SK-N-SH (cell line): ENCODE data around the gene MME.

Experiments used
- CTCF ChIP-seq: fragments of 200-600 bp; sonication (generic); IDR thresholded peaks from 2 replicates; pipeline ENCODE4 v1.6.1; 2017; ENCODE audit warnings: antibody characterized with exemption, mild to moderate bottlenecking, moderate library complexity
- ELF1 ChIP-seq: IDR thresholded peaks from 2 replicates; pipeline ENCODE4 v1.4.0; 2012
- MAX ChIP-seq: IDR thresholded peaks from 2 replicates; pipeline ENCODE4 v1.4.0; 2012; ENCODE audit warnings: low read depth
- MXI1 ChIP-seq: IDR thresholded peaks from 2 replicates; pipeline ENCODE4 v1.6.1; 2012; ENCODE audit warnings: mild to moderate bottlenecking, low read depth, low read length, improper control_type of control experiment
- POLR2AphosphoS5 ChIP-seq: IDR thresholded peaks from 2 replicates; pipeline ENCODE4 v1.6.1; 2012; ENCODE audit warnings: low read depth, low read length
- RFX5 ChIP-seq: IDR thresholded peaks from 2 replicates; pipeline ENCODE4 v1.6.1; 2012; ENCODE audit warnings: mild to moderate bottlenecking, improper control_type of control experiment, low read length
- TAF1 ChIP-seq: IDR thresholded peaks from 2 replicates; pipeline ENCODE4 v1.6.1; 2012; ENCODE audit warnings: low read depth, mild to moderate bottlenecking, low read length, moderate library complexity, borderline replicate concordance
- TCF12 ChIP-seq: IDR thresholded peaks from 2 replicates; pipeline ENCODE4 v1.4.0; 2012
- YY1 ChIP-seq: IDR thresholded peaks from 2 replicates; pipeline ENCODE4 v1.4.0; 2012; ENCODE audit warnings: low read depth, mild to moderate bottlenecking
- ZBTB33 ChIP-seq: IDR thresholded peaks from 2 replicates; pipeline ENCODE4 v1.4.0; 2012; ENCODE audit warnings: low read depth, borderline replicate concordance

- no peak for TF ChIP-seq MXI1
- TF ChIP-seq YY1 = no peak
- no peak for TF ChIP-seq POLR2AphosphoS5
- TF ChIP-seq ELF1 = no peak
- TF ChIP-seq CTCF = no peak
- TF ChIP-seq ZBTB33 = no peak
- TF ChIP-seq TAF1 = no peak
- no peak for TF ChIP-seq RFX5
- no peak for TF ChIP-seq TCF12
- no peak for TF ChIP-seq MAX
These were observed 86.3 kb downstream of the MME start for GRCh38 chr3:155166441-155166840.
